NT2/D1 (cell line): Measurements from ENCODE around the gene REG4.

Experiments used
- SUZ12 ChIP-seq: IDR thresholded peaks from 2 replicates; pipeline ENCODE4 v1.6.1; 2011; ENCODE audit not compliant: insufficient read length, insufficient read depth; ENCODE audit errors: extremely low read depth
- YY1 ChIP-seq: IDR thresholded peaks from 2 replicates; pipeline ENCODE4 v1.6.1; 2011; ENCODE audit not compliant: insufficient read length, insufficient read depth
- ZNF274 ChIP-seq: IDR thresholded peaks from 2 replicates; pipeline ENCODE4 v1.6.1; 2011; ENCODE audit warnings: mild to moderate bottlenecking, low read depth, low read length

GRCh38 chr1:119794230-119794875 is 16.9 kb downstream of the REG4 start:
- no peak for TF ChIP-seq YY1
- TF ChIP-seq ZNF274 = no peak
- TF ChIP-seq SUZ12 = no peak
